A673 (cell line): ENCODE measurements around the gene RPS6KA2.

Source experiments
- EZH2 ChIP-seq: fragments of 200-600 bp; sonication (generic); IDR thresholded peaks from 2 replicates; pipeline ENCODE4 v1.6.1; 2017; ENCODE audit warnings: borderline replicate concordance, low read depth, mild to moderate bottlenecking, mixed read lengths, antibody characterized with exemption, low read length; ENCODE audit not compliant: poor library complexity, severe bottlenecking
- TF ChIP-seq, protein P1 (sequence below): fragments of 300-800, 200-600 bp; sonication (generic); conservative IDR thresholded peaks from 2 replicates; pipeline ENCODE4 v1.5.1; 2017; ENCODE audit warnings: low read depth, mild to moderate bottlenecking, antibody characterized with exemption, low read length, moderate library complexity, mixed read lengths

GRCh38 chr6:166563200-166563599 lies 63.9 kb downstream of the RPS6KA2 start:
- TF ChIP-seq, protein P1, sequence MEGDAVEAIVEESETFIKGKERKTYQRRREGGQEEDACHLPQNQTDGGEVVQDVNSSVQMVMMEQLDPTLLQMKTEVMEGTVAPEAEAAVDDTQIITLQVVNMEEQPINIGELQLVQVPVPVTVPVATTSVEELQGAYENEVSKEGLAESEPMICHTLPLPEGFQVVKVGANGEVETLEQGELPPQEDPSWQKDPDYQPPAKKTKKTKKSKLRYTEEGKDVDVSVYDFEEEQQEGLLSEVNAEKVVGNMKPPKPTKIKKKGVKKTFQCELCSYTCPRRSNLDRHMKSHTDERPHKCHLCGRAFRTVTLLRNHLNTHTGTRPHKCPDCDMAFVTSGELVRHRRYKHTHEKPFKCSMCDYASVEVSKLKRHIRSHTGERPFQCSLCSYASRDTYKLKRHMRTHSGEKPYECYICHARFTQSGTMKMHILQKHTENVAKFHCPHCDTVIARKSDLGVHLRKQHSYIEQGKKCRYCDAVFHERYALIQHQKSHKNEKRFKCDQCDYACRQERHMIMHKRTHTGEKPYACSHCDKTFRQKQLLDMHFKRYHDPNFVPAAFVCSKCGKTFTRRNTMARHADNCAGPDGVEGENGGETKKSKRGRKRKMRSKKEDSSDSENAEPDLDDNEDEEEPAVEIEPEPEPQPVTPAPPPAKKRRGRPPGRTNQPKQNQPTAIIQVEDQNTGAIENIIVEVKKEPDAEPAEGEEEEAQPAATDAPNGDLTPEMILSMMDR, result no peak
- TF ChIP-seq EZH2, result no peak
